Stimulated activated naive CD4-positive, alpha-beta T cell treated with Interleukin-2 at 50 U/mL for 16 hours (primary cell): ENCODE data around the gene C10orf53.
"Not testable (repeated sequence)": the region's sequence is repeated elsewhere in the genome, so short reads cannot be mapped to it uniquely, and the experiment has no call there.

Experiments used
- DNase-seq: peaks from one replicate; lab custom pipeline; 2025; lab: John Stamatoyannopoulos, UW

The C10orf53 gene

DNA sequence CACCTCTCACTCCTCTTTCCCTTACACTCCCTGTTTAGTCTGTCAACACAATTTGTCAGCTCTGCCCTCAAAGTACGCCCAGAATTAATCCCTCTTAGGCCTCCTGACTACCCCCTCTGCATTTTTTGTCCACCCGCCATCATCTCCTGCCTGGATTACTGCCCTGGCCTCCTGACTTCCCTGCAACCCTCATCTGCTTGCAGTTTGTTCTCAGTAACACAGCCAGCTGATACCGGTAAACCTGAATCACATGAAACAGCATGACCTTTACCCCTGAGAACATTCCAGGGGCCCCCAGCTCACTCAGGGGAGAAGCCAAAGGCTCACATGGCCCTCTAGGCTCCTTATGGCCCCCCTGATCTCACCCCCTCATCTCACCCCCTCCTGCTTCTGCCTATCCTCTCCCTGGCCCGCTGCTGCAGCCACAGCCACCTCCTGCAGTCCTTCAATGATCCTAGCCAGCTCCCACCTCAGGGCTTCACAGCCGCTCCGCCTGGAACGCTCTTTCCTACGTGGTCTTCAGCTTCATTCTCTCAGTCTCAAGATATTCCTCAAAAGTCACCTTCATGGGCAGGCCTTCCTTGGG is 8.9 kb downstream of the C10orf53 start:
- DNase-seq = no peak

GRCh38 chr10:49688920-49689319 is 9.5 kb downstream of the C10orf53 start:
- DNase-seq = no peak

DNA sequence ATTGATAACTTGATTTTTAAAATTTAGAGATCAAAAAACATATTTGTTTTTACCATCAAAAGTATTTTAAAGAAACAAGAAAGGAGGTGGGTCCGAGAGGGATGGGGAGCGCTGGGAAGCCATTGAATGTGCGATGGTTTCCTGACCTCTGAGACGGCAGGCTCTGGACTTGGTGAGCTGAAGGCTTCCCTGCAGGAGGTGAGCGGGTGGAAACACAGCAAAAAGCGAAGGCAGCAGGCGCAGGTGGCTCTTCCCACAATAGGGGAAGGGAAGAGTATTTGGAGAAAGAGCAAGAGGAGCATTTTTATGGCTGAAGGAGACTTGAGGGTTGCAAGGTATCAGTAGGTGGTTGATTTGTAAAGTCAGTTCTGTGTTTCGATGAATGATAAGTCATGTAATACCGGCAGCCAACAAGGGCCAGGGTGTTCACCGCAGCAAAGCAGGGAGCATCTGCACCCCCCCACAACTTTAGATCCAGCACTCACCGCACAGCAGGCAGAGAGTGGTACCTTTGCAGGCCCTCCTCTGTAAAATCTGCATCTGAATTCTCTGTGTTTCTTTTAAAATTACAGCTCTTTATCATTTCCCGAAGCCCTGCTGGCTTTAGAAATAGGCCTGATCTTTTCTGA is 10.5 kb downstream of the C10orf53 start:
- no peak for DNase-seq

- DNase-seq = no peak
Observed at GRCh38 chr10:49690698-49691356, 11.4 kb downstream of the C10orf53 start.

- no peak for DNase-seq
Observed at GRCh38 chr10:49691588-49691987, 12.1 kb downstream of the C10orf53 start.

DNA sequence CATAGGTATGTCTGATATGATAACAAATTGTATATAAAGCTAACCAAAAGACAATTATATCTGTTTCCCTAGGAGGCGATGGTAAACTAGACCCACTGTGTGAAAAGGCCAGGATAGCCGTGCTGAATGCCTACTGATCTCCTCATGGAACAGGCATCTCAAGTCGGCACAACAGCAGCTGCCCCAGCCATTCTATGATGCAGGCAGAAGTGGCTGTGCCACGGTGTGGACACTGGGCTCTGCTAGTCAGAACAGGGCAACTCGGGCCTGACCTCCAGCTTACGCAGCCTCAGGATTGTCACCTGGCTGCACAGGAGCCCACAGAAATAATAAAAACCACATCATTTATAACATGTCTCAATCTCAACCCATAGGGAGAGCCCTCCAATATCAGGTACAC is 15.0 kb downstream of the C10orf53 start:
- no peak for DNase-seq

- no peak for DNase-seq
Observed at GRCh38 chr10:49696311-49696710, 16.9 kb downstream of the C10orf53 start.

DNA sequence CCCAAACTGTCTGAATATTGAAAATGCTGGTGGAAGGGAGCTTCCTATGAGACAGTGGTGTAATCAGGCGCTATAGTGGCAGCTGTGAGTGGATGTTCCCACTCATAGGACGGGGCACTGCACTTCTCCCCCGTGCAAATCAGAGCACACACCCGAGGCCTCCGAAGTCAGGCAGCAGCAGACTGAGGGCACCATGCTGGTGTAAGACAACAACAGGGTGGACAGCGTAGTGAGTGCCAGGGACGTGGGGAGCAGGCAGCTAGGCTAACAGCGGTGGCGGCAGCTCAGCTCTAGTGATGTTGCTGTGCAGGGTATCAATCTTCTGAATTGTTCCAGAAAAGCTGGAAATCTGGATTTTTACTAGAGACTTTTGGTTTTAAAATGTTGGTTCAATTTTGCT is 19.2 kb downstream of the C10orf53 start:
- no peak for DNase-seq

- DNase-seq = no peak
Observed at GRCh38 chr10:49700211-49700610, 20.8 kb downstream of the C10orf53 start.

- no peak for DNase-seq
Observed at GRCh38 chr10:49700997-49701396, 21.5 kb downstream of the C10orf53 start.

- DNase-seq = no peak
Observed at GRCh38 chr10:49707585-49707984, 28.1 kb downstream of the C10orf53 start.

- no peak for DNase-seq
Observed at GRCh38 chr10:49709934-49710333, 30.5 kb downstream of the C10orf53 start.

DNA sequence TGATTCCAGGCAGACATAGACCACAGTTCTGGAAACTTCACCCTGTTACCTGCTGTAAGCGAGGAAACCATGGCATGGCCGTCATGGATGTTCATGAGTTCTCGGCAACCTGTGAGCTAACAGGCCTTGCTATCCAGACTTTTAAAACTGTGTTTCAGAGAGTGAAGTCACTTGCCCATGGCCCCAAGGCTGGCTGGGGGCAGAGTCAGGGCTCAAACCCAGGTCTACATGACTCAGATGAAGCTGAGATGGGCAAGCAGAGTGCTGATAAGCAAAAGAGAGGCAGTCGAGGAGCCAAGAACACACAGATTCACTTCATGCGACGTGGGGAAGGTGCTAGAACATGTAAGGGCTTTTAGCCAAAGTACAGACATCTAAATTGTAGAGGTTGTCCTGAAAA is 31.5 kb downstream of the C10orf53 start:
- DNase-seq = no peak

DNA sequence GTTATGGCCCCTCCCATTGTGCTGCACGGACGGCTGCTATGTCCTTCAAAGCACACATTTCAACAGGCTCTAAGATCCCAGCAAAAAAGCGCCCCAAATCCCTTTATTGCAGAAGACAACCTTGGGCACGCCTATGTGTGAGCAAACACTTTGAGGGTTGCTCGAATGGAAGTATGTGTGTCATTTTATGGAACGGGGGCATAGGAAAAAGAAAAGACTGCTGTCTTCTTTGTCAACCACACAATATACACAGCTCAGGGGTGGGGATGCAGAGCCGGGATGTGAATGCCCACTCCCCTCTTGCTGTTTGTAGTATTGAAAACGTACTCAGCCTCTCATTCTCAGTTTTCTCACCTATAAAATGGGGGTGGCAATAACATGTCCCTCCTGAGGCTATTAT is 32.0 kb downstream of the C10orf53 start:
- no peak for DNase-seq

- no peak for DNase-seq
Observed at GRCh38 chr10:49713266-49713665, 33.8 kb downstream of the C10orf53 start.

GRCh38 chr10:49715157-49715556 is 35.7 kb downstream of the C10orf53 start:
- not testable (repeated sequence) for DNase-seq

DNA sequence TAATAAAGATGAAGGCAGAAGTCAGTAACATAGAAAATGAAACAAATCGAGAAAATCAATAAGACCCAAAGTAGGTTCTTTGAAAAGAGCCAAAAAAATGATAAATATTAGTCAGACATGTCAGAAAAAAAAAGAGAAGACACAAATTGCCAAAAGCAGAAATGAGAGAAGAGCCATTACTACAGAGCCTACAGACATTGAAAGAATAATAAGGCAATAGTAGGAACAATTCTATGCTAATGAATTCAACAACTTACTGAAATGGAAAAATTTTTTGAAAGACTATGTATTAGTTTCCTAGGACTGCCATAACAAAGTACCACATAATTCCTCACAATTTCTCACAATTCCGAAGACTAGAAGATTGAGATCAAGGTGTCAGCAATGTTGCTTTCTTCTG is 47.1 kb downstream of the C10orf53 start:
- no peak for DNase-seq

DNA sequence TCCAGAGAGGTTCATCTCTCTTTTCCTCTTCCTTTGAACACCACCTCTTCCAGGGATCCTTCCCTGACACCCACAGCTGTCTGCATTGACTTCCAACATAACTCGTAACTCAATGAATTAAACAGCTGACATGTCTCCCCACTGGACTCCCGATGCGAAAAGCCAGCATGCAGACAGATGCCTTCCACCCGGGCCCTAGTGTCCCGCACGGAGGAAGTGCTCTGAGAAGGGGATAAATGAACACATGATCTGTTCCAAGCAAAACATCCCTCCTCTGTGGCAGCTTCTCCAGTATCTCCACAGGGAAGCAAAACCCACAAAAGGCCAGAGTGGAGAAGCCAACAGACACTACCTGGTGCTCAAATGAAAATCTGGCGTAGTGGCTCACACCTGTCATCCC is 54.4 kb downstream of the C10orf53 start:
- no peak for DNase-seq

DNA sequence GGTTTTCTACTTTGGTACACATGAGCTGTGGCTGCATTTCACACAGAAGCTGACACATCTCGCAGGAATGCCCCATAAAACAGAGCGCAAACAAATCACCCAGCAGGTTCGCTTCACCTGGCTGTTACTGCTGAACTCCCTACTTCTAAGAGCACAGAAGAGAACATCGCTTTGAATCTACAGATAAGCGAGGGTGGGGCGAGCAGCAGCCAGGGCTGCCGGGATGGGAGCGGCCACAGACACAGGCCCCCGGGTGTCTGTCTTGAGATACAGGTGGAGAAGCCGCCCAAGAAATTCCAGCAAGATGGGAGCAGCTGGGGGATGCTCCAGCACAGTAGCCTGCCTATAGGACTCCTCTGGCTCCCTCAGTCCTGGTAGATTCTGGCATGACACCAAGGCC is 55.2 kb downstream of the C10orf53 start:
- no peak for DNase-seq

GRCh38 chr10:49735161-49735560 is 55.7 kb downstream of the C10orf53 start:
- DNase-seq = no peak

DNA sequence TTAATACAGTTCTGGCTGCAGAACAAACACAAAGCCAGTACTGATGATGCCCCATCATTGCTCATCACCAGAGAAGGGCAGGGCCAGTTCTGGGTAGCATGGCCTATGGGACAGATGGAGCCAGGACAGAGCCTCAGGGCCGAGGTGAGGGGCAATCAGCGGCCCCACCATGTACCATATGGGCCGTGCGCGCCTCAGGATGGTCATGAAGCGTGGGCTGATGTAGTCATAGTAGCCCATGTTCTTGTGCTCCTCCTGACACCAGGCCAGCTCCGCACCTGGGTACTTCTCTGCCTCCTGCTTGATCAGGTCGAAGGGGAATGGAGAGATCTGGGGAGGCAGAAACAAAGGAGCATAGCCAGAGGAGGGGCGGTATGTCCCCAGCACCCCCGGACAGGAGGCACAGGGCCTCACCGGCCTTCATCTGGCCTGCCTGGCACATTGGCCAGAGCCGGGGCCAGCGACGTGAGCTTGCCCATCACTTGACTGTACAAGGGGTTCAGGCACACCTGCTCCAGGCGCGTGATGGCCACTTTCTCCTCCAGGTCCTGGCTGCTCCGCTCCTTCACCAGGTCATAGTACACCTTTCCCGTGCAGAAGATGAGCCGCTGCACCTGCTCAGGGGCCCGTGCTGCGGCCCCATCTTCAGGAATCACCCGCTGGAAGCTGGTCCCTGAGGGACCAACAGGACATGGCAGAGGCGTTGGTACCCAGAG is 56.6 kb downstream of the C10orf53 start:
- no peak for DNase-seq

- DNase-seq = no peak
Observed at GRCh38 chr10:49736564-49737113, 57.2 kb downstream of the C10orf53 start.
